Measurements from ENCODE around the gene ADRM1. TPM values are rescaled to one million over a fixed set of nuclear protein-coding genes. Genes with fewer than 3 reads are reported as not detected.

Gene ADRM1
- total and polyA plus RNA-seq, 10 of the 15 experiments (the other 5 are each of a cell fraction or from before 2014, with no cell fraction given), result 3.4 to 213 (median 95.9) TPM

DNA sequence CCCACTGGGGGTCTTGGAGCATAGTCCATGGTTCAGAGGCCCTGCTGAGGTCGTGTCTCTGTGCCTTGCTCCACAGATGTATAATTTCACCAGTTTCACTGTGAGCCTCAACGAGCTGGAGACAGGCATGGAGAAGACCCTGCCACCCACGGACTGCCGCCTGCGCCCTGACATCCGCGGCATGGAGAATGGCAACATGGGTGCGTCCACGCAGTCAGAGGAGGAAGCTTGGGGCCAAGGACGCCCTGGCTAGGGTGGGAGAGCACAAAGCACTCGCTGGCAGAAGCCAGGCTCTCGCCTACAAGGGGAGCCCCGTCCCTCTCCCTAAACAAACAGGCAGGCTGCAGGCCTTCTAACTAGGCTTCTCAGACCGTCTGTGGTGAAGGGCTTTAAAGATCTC lies 13.7 kb upstream of the ADRM1 start (continued):
- TF ChIP-seq, protein P1, sequence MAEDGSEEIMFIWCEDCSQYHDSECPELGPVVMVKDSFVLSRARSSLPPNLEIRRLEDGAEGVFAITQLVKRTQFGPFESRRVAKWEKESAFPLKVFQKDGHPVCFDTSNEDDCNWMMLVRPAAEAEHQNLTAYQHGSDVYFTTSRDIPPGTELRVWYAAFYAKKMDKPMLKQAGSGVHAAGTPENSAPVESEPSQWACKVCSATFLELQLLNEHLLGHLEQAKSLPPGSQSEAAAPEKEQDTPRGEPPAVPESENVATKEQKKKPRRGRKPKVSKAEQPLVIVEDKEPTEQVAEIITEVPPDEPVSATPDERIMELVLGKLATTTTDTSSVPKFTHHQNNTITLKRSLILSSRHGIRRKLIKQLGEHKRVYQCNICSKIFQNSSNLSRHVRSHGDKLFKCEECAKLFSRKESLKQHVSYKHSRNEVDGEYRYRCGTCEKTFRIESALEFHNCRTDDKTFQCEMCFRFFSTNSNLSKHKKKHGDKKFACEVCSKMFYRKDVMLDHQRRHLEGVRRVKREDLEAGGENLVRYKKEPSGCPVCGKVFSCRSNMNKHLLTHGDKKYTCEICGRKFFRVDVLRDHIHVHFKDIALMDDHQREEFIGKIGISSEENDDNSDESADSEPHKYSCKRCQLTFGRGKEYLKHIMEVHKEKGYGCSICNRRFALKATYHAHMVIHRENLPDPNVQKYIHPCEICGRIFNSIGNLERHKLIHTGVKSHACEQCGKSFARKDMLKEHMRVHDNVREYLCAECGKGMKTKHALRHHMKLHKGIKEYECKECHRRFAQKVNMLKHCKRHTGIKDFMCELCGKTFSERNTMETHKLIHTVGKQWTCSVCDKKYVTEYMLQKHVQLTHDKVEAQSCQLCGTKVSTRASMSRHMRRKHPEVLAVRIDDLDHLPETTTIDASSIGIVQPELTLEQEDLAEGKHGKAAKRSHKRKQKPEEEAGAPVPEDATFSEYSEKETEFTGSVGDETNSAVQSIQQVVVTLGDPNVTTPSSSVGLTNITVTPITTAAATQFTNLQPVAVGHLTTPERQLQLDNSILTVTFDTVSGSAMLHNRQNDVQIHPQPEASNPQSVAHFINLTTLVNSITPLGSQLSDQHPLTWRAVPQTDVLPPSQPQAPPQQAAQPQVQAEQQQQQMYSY (CRISPR knock-in tag; IDR thresholded peaks at IDR 0.05), result no peak
- TF ChIP-seq EP300 (IDR thresholded peaks at IDR 0.05; ENCODE audit: borderline replicate concordance in 1 of 2, control insufficient read depth in 1 of 2, low read depth in 2 of 2, low read length in 2 of 2) (no peak), SIX5 (IDR thresholded peaks at IDR 0.05; ENCODE audit: low read depth, low read length, severe bottlenecking) (no peak), FOXK2 (IDR thresholded peaks at IDR 0.05) (no peak), ESRRA (IDR thresholded peaks at IDR 0.05; ENCODE audit: low read length) (no peak)

DNA sequence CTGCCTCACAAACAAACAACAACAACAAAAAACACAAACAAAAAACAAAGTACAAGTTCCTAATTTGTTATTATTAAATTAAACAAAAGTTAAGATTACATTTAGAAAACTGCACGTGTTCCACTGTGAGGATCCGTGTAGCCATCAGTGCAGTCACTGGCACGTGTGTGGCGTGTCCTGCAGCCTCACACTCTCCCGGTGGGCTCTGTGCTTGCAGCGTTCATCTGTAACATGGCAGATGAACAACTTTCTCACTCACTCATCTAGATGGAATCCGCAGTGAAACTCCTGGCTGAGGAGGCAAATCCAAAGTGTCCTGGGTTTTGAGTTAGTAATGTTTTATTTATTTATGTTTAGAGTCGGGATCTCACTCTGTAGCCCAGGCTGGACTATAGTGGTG lies 12.9 kb upstream of the ADRM1 start:
- Histone ChIP-seq H3K27ac (ENCODE audit: control insufficient read depth, insufficient read depth) (no peak overlapping the region), H3K9ac (ENCODE audit: control insufficient read depth, insufficient read depth, low read length) (no peak overlapping the region), H3K36me3 (ENCODE audit: control insufficient read depth in 2 of 2, insufficient read depth in 2 of 2, low read length in 1 of 2) (peaks cover 3 to 13% of the 10 kb centered on the region in 2 experiments; a peak in 3 of 4 replicates), H3K4me1 (ENCODE audit: control insufficient read depth, insufficient read depth, low read length) (no peaks in the 10 kb centered on the region), H3K27me3 (replicated peaks in 1 of 2; ENCODE audit: control insufficient read depth in 2 of 2, insufficient read depth in 2 of 2, low read length in 1 of 2) (no peaks in the 10 kb centered on the region), H3K9me3 (replicated peaks; ENCODE audit: control insufficient read depth, insufficient read depth, low read length) (no peaks in the 10 kb centered on the region), H3K79me2 (ENCODE audit: control insufficient read depth, insufficient read depth, low read length) (no peaks in the 10 kb centered on the region), H4K20me1 (ENCODE audit: control insufficient read depth, insufficient read depth) (no peaks in the 10 kb centered on the region), H2AFZ (ENCODE audit: control insufficient read depth, low read depth, low read length) (no peak overlapping the region), H3K4me2 (ENCODE audit: control insufficient read depth, insufficient read depth) (no peak overlapping the region), H3K4me3 (no peak overlapping the region)
- WGBS (ENCODE audit: insufficient coverage, insufficient replicate concordance, low lambda C conversion rate, missing lambda C conversion rate), result 98% methylated on average over 8 of the region's 8 CpGs
- TF ChIP-seq EED (IDR thresholded peaks at IDR 0.05; ENCODE audit: low read depth) (no peak), NFYA (IDR thresholded peaks at IDR 0.05; ENCODE audit: borderline replicate concordance, low read depth, low read length) (no peak), FOXK2 (IDR thresholded peaks at IDR 0.05) (no peak), SMC3 (IDR thresholded peaks at IDR 0.05; ENCODE audit: borderline replicate concordance, low read length) (no peak)
- TF ChIP-seq, protein P2, sequence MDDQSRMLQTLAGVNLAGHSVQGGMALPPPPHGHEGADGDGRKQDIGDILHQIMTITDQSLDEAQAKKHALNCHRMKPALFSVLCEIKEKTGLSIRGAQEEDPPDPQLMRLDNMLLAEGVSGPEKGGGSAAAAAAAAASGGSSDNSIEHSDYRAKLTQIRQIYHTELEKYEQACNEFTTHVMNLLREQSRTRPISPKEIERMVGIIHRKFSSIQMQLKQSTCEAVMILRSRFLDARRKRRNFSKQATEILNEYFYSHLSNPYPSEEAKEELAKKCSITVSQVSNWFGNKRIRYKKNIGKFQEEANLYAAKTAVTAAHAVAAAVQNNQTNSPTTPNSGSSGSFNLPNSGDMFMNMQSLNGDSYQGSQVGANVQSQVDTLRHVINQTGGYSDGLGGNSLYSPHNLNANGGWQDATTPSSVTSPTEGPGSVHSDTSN (IDR thresholded peaks at IDR 0.05; ENCODE audit: insufficient replicate concordance, low read depth, low read length), result no peak
- TF ChIP-seq, protein P3, sequence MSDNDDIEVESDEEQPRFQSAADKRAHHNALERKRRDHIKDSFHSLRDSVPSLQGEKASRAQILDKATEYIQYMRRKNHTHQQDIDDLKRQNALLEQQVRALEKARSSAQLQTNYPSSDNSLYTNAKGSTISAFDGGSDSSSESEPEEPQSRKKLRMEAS (IDR thresholded peaks at IDR 0.05; ENCODE audit: low read depth, low read length), result no peak
- TF ChIP-seq, protein P4, sequence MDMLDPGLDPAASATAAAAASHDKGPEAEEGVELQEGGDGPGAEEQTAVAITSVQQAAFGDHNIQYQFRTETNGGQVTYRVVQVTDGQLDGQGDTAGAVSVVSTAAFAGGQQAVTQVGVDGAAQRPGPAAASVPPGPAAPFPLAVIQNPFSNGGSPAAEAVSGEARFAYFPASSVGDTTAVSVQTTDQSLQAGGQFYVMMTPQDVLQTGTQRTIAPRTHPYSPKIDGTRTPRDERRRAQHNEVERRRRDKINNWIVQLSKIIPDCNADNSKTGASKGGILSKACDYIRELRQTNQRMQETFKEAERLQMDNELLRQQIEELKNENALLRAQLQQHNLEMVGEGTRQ (IDR thresholded peaks at IDR 0.05; ENCODE audit: borderline replicate concordance, low read depth, low read length), result no peak
- DNase-seq (ENCODE audit: low read depth, low spot score) (no peak), FAIRE-seq (no peak), ATAC-seq (no peak)
- ChIA-PET CTCF (no interaction called here), RAD21 (ENCODE audit: unreplicated experiment) (no interaction called here), POLR2A (no interaction called here), SMC1A (ENCODE audit: uncharacterized antibody, unreplicated experiment) (no interaction called here)
- in situ Hi-C loops (cut with MboI), result no loop called here
- intact Hi-C loops (cut with micrococcal nuclease; ENCODE audit: unreplicated experiment), result no loop called here
- no TSS peak for BruUV-seq (replicated peaks)
